HG02970 (cell line): Measurements from ENCODE around the gene CCDC191.

Experiments
- ATAC-seq: cut with Tn5 transposase; IDR thresholded peaks from one replicate; pipeline ENCODE4 v1.9.1; 2021; ENCODE audit warnings: mild to moderate bottlenecking, moderate library complexity, moderate number of reproducible peaks; ENCODE audit not compliant: unreplicated experiment, low FRiP score

Gene CCDC191

GRCh38 chr3:114060906-114061655, 4.8 kb upstream of the CCDC191 start:
- no peak for ATAC-seq

- no peak for ATAC-seq
Observed at GRCh38 chr3:114058646-114059045, 2.3 kb upstream of the CCDC191 start.

GRCh38 chr3:114057011-114057347, 653 bp upstream of the CCDC191 start:
- ATAC-seq, result no peak

DNA sequence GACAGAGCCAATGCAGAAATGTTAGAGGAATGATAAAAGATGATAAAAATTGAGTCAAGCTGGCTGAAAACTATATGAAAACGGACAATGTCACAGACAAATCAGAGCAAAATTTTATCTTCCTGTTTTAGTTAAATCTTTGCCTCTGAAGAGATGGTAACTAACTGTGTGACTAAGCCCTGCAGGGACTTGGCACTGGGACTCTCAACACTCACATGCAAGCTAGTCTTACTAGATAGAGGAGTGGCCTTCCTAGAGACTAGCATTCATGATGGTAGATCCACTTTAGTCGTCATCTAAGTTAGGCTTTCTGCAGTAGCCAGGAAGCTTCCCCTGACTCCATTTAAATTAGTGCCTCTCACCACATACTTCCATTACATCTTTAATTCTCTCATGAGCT, 4.1 kb downstream of the CCDC191 start:
- ATAC-seq, result no peak

DNA sequence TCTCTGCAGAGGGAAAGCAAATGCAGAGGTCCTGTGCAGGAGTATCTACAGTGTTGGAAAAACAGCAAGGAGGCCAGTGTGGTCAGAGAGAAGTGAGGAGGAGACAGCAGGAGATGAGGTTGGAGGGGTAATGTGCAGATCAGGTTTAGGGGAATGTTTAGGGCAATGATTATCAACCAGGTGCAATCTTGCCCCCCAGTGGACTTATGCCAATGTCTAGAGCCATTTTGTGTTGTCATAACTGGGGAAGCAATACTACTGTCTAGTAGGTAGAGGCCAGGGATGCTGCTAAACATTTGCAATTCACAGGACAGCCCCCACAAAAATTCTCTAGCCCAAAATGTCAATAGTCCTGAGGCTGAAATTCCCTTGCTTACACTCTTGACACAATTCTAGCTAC, 13.1 kb downstream of the CCDC191 start:
- ATAC-seq, result no peak

DNA sequence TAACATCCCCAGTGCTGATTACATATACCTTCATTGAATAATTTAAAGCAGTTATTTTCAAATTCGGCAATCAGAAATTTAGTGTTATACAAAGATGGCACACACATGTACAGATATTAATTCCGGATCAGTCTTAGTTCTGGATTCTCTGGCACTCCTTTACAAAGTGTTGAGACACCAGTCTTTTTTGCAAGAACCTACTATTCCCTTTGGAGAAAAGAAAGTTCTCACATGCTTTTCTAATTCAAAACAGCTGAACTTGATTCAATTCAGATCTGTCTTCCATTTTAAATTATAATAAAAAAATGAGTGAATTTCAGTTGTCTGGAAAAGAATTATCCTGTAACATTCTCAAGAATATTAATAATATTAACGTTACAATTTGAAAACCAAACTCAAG, 20.4 kb downstream of the CCDC191 start:
- ATAC-seq, result no peak

- ATAC-seq, result no peak
Observed at GRCh38 chr3:114034787-114035545, 21.4 kb downstream of the CCDC191 start.

DNA sequence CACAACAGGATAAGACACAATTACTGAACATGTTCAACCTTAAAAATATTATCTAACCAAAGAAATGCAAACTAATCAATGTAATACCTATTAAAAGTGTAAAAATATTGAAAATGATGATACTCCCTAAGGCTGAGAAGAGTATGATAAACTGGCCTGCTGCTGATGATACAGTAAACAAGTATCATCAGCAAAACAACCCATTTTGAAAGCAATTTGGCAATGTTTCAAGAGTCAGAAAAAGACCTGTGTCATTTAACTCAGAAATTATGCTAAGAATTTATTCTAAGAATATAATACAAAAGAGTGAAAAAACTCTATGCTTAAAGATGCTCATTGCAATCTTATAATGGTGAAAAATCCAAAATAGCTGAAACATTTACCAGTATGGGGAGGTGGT, 22.1 kb downstream of the CCDC191 start:
- no peak for ATAC-seq

DNA sequence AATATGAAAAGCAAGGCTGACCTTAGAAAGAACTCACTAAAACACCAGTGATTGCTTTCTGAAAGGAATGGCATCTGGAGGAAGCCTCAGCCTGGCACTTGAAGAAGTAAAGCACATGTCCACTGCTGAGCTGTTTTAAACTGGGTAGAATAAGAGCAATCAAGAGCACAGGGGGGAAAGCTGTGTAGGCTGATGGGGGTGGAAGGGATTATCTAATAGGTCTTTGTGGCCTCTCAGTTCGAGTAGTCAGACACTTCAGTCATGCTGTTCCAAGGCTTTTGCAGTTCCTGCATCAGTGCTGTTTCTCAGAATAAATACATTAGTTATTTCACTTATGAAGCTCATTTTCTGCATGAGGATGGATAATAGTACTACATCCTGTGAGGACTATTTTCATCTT, 22.6 kb downstream of the CCDC191 start:
- no peak for ATAC-seq

DNA sequence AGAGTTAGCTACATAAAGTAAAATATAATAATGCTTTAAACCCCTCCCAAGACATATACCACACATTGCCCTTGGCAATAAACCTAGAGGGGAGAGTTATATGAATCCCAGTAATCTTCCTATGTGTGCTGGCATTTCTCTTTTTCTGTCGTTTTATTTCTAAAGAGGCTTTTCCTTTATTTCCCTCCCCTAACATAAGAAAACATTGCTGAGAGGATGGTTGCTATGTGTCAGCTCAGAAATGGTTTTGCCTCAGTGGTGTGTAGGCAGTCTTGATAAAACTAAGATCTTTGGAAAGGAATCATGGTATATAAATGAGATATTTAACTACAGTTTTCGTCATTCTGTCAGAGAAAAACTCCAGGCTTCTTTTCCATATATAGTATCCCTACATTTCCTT, 30.0 kb downstream of the CCDC191 start:
- ATAC-seq, result no peak

- no peak for ATAC-seq
Observed at GRCh38 chr3:114025451-114025850, 30.9 kb downstream of the CCDC191 start.

- ATAC-seq, result no peak
Observed at GRCh38 chr3:114022145-114022802, 34.1 kb downstream of the CCDC191 start.

GRCh38 chr3:114020907-114021306, 35.4 kb downstream of the CCDC191 start:
- ATAC-seq, result no peak

DNA sequence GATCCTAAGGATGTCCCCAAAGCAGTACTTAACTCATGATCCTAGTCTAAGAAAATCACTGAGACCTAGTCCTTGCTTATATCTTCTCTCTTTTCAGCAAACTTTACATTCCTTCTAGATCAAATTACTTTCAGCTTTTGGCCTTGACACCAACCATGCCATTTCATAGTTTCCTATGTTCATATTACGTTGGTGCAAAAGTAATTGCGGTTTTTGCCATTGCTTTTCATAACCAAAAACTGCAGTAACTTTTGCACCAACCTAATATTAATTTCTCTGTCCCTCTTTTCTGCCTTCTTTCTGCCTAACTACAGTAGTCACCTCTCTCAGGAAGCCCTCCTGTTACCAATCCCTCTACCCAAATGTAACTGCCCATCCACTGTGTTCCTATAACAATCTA, 36.8 kb downstream of the CCDC191 start:
- ATAC-seq, result no peak

- no peak for ATAC-seq
Observed at GRCh38 chr3:114014211-114014610, 42.1 kb downstream of the CCDC191 start.

- no peak for ATAC-seq
Observed at GRCh38 chr3:114011059-114011797, 45.1 kb downstream of the CCDC191 start.

GRCh38 chr3:114005481-114005880, 50.8 kb downstream of the CCDC191 start:
- no peak for ATAC-seq

DNA sequence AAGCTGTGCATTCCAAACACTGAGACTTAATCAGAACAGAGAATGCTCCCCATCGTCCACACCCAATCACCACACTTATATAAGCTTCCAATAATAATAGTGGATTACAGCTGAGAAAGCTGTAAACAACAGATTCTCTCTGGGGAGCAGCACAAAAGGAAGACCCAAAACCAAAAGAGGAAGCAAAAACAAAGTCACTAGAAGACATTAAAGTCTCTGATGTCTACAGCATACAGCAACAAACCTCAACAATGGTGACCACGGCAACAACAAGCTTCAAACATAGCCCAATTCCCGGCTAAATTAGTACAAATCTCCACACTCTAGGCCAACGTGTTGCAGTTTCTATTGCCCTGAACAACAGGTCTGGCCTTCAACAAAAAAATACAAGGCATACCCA, 70.8 kb downstream of the CCDC191 start:
- no peak for ATAC-seq

DNA sequence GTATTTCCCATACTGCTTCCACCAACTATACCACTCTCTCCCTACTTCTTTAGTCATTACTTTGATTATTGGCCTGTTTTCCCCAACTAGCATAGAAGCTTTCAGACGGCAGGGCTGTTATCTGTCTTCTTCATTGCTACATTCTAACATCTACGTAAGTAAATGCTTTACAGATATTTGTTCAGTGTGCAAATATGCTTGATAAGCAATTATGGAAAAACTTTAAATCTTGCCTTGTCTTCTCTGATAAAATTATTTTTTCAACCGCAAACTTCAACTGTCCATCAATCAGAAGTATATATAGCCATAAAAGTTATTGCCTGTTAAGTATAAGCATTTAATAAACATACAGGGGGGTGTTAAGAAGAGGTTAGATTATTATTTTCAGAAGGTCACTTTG, 72.8 kb downstream of the CCDC191 start:
- no peak for ATAC-seq

- no peak for ATAC-seq
Observed at GRCh38 chr3:113981803-113982202, 74.5 kb downstream of the CCDC191 start.

DNA sequence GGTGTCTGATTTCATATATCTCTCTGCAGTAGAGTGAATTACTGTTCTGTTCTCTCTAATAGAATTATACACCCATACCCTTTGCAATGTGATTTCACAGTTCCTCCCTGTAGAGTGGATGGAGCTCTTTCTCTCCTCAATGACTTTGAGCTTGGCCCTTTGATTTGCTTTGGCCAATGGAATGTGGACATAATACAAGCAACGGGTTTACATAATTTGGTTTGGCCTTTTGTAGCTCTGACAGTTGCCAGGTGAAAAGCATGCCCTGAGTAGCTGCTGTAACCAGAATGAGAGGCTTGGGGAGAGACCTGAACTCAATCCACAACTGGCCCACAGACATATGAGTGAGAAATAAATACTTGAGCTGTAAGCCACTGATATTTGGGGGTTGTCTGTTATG, 76.4 kb downstream of the CCDC191 start:
- no peak for ATAC-seq
